Measurements from ENCODE around the gene TSPO2.

- no peak for TF ChIP-seq CTCF (IDR thresholded peaks at IDR 0.05)
- no peak for TF ChIP-seq POLR2AphosphoS5 (IDR thresholded peaks at IDR 0.05)
- no peak for TF ChIP-seq POLR2A (IDR thresholded peaks at IDR 0.05)
Measured at GRCh38 chr6:41090841-41091761, 48.8 kb downstream of the TSPO2 start.

Data from prostate gland (tissue), 2 donors.